Prostate gland (tissue), 2 donors: Measurements from ENCODE around the gene ZBTB16.

Experiments
- POLR2AphosphoS5 ChIP-seq: sonication (generic); formaldehyde crosslinking; IDR thresholded peaks from one replicate; pipeline ENCODE4 v1.6.1; 2017; ENCODE audit warnings: antibody characterized with exemption
- TF ChIP-seq, protein P1 (sequence below), 4 experiments: fragments of 200-600 bp in 2 of 4; fragments of 450-650 bp in 2 of 4; sonication (generic) in 2 of 4; IDR thresholded peaks; 1 replicate in 3 of 4; 2 replicates in 1 of 4; pipeline ENCODE4 v1.5.1; 2016 to 2019; ENCODE audit warnings: antibody characterized with exemption in 4 of 4, mild to moderate bottlenecking in 2 of 4, moderate library complexity in 2 of 4

- TF ChIP-seq, protein P1, sequence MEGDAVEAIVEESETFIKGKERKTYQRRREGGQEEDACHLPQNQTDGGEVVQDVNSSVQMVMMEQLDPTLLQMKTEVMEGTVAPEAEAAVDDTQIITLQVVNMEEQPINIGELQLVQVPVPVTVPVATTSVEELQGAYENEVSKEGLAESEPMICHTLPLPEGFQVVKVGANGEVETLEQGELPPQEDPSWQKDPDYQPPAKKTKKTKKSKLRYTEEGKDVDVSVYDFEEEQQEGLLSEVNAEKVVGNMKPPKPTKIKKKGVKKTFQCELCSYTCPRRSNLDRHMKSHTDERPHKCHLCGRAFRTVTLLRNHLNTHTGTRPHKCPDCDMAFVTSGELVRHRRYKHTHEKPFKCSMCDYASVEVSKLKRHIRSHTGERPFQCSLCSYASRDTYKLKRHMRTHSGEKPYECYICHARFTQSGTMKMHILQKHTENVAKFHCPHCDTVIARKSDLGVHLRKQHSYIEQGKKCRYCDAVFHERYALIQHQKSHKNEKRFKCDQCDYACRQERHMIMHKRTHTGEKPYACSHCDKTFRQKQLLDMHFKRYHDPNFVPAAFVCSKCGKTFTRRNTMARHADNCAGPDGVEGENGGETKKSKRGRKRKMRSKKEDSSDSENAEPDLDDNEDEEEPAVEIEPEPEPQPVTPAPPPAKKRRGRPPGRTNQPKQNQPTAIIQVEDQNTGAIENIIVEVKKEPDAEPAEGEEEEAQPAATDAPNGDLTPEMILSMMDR (IDR thresholded peaks at IDR 0.05) = no peak
- no peak for TF ChIP-seq POLR2AphosphoS5
Observed at GRCh38 chr11:114070464-114071139, 11.1 kb downstream of the ZBTB16 start.
